DND-41 (cell line): ENCODE data around the gene CHMP4B.

Experiments
- ATAC-seq: fragments of 200-7000 bp; cut with Tn5 transposase; 3 replicates; pipeline ENCODE4 v1.9.1; 2021; ENCODE audit warnings: low read depth; ENCODE audit not compliant: insufficient read depth
- DNase-seq: peaks from one replicate; pipeline ENCODE4 v3.0.0-alpha.2; 2020
- H2AFZ ChIP-seq: 2 replicates; pipeline ENCODE4 v1.6.0; 2012; ENCODE audit warnings: low read depth, low read length
- H3K27ac ChIP-seq: 2 replicates; pipeline ENCODE4 v1.5.1; 2012; ENCODE audit warnings: low read length, inconsistent platforms
- H3K27me3 ChIP-seq: fragments of 200-600 bp; sonication (generic); 2 replicates; pipeline ENCODE4 v1.6.0; 2012; ENCODE audit warnings: low read length, mild to moderate bottlenecking, inconsistent platforms; ENCODE audit not compliant: insufficient read depth, poor library complexity
- H3K36me3 ChIP-seq: 2 replicates; pipeline ENCODE4 v1.5.1; 2012; ENCODE audit warnings: low read length, inconsistent platforms; ENCODE audit not compliant: insufficient read depth
- H3K4me1 ChIP-seq: 2 replicates; pipeline ENCODE4 v1.5.1; 2012; ENCODE audit warnings: mild to moderate bottlenecking, low read length; ENCODE audit not compliant: insufficient read depth
- H3K4me2 ChIP-seq: 2 replicates; pipeline ENCODE4 v1.6.0; 2012; ENCODE audit warnings: mild to moderate bottlenecking, moderate library complexity, low read length, inconsistent platforms; ENCODE audit not compliant: insufficient read depth
- H3K4me3 ChIP-seq, 2 experiments: fragments of 200-600 bp in 1 of 2; shearing (Covaris generic) in 1 of 2; 2 replicates each; pipeline ENCODE4 v1.5.1; 2012 to 2016; ENCODE audit warnings: inconsistent platforms in 2 of 2, low read length in 2 of 2, mild to moderate bottlenecking in 2 of 2, low read depth in 1 of 2, moderate library complexity in 1 of 2
- H3K79me2 ChIP-seq: 2 replicates; pipeline ENCODE4 v1.6.0; 2012; ENCODE audit warnings: low read length, inconsistent platforms; ENCODE audit not compliant: insufficient read depth
- H3K9ac ChIP-seq: 2 replicates; pipeline ENCODE4 v1.6.0; 2012; ENCODE audit warnings: low read depth, mild to moderate bottlenecking, inconsistent platforms, low read length, moderate library complexity
- H3K9me3 ChIP-seq: 2 replicates; pipeline ENCODE4 v1.5.1; 2012; ENCODE audit warnings: low read length, moderate library complexity, mild to moderate bottlenecking, inconsistent platforms; ENCODE audit not compliant: insufficient read depth, severe bottlenecking
- H4K20me1 ChIP-seq: 2 replicates; pipeline ENCODE4 v1.6.0; 2012; ENCODE audit warnings: low read length; ENCODE audit not compliant: insufficient read depth
- CTCF ChIP-seq: IDR thresholded peaks from 2 replicates; pipeline ENCODE4 v1.5.1; 2012; ENCODE audit warnings: borderline replicate concordance, low read length, moderate library complexity, mild to moderate bottlenecking; ENCODE audit not compliant: poor library complexity, severe bottlenecking; ENCODE audit errors: extremely low read depth
- EZH2 ChIP-seq: IDR thresholded peaks from 3 replicates; pipeline ENCODE4 v1.6.1; 2012; ENCODE audit warnings: borderline replicate concordance, low read depth, mild to moderate bottlenecking, moderate library complexity, low read length, inconsistent platforms; ENCODE audit not compliant: severe bottlenecking

CHMP4B gene

GRCh38 chr20:33822423-33822822, 11.3 kb downstream of the CHMP4B start:
- H2AFZ ChIP-seq = no peak overlapping the region
- ATAC-seq = no peak
- H3K27me3 ChIP-seq = no peaks in the 10 kb centered on the region
- no peak for TF ChIP-seq EZH2
- H3K4me2 ChIP-seq = no peak overlapping the region
- DNase-seq = no peak
- H3K36me3 ChIP-seq = peaks cover 11% of the 10 kb centered on the region; the same call in 1 of the 2 replicates
- peaks cover 78% of the 10 kb centered on the region for H4K20me1 ChIP-seq
- no peaks in the 10 kb centered on the region for H3K9me3 ChIP-seq
- H3K4me3 ChIP-seq = no peak overlapping the region
- no peak overlapping the region for H3K9ac ChIP-seq
- H3K27ac ChIP-seq = no peak overlapping the region
- no peaks in the 10 kb centered on the region for H3K4me1 ChIP-seq
- H3K79me2 ChIP-seq = peaks cover 96% of the 10 kb centered on the region

- Histone ChIP-seq H3K79me2 (peaks cover 96% of the 10 kb centered on the region), H2AFZ (no peak overlapping the region), H3K4me3 (no peak overlapping the region), H3K27me3 (no peaks in the 10 kb centered on the region), H3K27ac (no peak overlapping the region), H3K9me3 (no peaks in the 10 kb centered on the region), H3K9ac (no peak overlapping the region), H3K36me3 (peaks cover 11% of the 10 kb centered on the region; the same call in 1 of the 2 replicates), H4K20me1 (peaks cover 78% of the 10 kb centered on the region), H3K4me2 (no peak overlapping the region), H3K4me1 (no peaks in the 10 kb centered on the region)
- no peak for DNase-seq
- TF ChIP-seq EZH2 (no peak), CTCF (no peak)
- no peak for ATAC-seq
Observed at GRCh38 chr20:33822991-33823390, 11.8 kb downstream of the CHMP4B start.

- ATAC-seq = no peak
- Histone ChIP-seq H3K27ac (no peak overlapping the region), H3K36me3 (peaks cover 8% of the 10 kb centered on the region; the same call in 1 of the 2 replicates), H3K4me2 (no peak overlapping the region), H3K9ac (no peak overlapping the region), H2AFZ (no peak overlapping the region), H4K20me1 (peaks cover 79% of the 10 kb centered on the region), H3K79me2 (peaks cover 97% of the 10 kb centered on the region), H3K4me1 (no peaks in the 10 kb centered on the region), H3K9me3 (no peaks in the 10 kb centered on the region), H3K27me3 (no peaks in the 10 kb centered on the region), H3K4me3 (no peak overlapping the region)
- DNase-seq = no peak
- TF ChIP-seq EZH2 (no peak), CTCF (no peak)
Observed at GRCh38 chr20:33824852-33825251, 13.7 kb downstream of the CHMP4B start.

- Histone ChIP-seq H3K9me3 (no peaks in the 10 kb centered on the region), H3K9ac (no peak overlapping the region), H3K4me1 (no peaks in the 10 kb centered on the region), H4K20me1 (peaks cover 81% of the 10 kb centered on the region), H3K27ac (no peak overlapping the region), H3K36me3 (peaks cover 8% of the 10 kb centered on the region; the same call in 1 of the 2 replicates), H3K79me2 (peaks cover 97% of the 10 kb centered on the region), H3K4me3 (no peak overlapping the region), H2AFZ (no peak overlapping the region), H3K27me3 (no peaks in the 10 kb centered on the region), H3K4me2 (no peak overlapping the region)
- DNase-seq = no peak
- no peak for ATAC-seq
- TF ChIP-seq EZH2 = no peak
- no peak for TF ChIP-seq CTCF
Observed at GRCh38 chr20:33825340-33826269, 14.5 kb downstream of the CHMP4B start.
